HG03565 (cell line): ENCODE measurements around the gene SCN2B.

Source experiments
- ATAC-seq: cut with Tn5 transposase; IDR thresholded peaks from one replicate; pipeline ENCODE4 v1.9.1; 2021; ENCODE audit warnings: mild to moderate bottlenecking, moderate library complexity; ENCODE audit not compliant: unreplicated experiment

Gene SCN2B

GRCh38 chr11:118175031-118175992 is 1.1 kb downstream of the SCN2B start:
- no peak for ATAC-seq

DNA sequence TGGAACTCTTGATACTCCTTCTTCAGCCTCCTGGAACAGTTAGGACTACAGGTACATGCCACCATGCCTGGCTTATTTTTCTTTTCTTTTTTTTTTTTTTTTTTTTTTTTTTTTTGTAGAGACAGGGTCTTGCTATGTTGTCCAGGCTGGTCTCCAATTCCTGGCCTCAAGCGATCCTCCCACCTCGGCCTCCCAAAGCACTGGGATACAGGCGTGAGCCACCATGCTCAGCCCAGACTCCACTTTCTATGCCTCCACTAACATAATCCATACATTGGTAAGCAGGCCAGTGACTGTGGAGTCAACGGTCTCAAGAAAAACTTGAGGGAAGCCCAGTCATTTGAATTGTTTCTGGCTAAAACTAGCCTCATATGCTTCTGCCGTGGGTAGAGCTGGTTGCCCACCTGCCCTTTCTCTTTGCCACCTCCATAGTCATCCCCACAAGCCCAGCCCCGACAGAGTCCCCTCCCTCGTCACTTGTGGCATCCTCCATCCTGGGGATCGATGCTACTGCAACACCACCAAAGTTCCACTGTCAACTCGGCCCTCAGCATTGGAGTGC is 2.4 kb downstream of the SCN2B start:
- no peak for ATAC-seq

- ATAC-seq: no peak
These were observed 4.1 kb downstream of the SCN2B start for GRCh38 chr11:118172356-118172755.

GRCh38 chr11:118171269-118172062 is 5.0 kb downstream of the SCN2B start:
- ATAC-seq: no peak

DNA sequence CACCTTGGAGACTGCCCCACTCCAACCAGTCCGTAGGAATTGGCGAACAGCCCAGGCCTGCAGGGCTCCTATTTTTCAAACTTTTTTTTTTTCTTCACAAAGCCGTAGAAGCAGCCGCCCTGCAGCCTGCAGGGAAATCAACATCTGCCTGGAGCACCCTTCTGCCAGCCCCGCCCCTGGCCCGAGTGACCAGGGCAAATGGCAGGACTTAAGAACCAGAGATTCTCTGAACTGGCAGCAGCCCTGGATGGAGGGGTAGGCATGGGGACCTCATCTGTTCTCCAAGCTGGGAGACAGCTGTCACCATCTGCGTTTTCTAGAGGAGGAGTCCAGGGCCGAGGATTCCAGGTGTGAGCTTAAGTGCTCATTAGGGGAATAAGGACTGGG is 5.6 kb downstream of the SCN2B start:
- no peak for ATAC-seq

DNA sequence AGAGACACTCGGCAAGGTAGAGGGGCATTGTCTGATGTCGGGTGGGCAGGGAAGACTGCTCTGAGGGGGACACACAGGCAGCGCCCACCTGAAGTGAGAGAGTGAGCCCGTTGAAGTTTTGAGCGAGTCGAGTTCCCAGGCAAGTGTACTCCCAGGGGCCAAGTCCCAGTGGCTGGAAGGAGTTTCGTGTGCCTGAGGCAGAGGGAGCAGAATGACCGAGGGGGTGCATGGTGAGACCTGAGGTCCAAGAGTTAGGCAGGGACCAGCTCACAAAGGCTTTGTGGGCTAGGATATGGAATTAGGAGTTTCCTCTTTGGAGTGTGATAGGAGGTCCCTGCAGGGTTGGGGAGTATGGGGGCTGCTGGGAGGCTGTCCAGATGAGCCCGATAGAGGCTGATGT is 6.2 kb downstream of the SCN2B start:
- ATAC-seq: no peak

- ATAC-seq: no peak
These were observed 6.9 kb downstream of the SCN2B start for GRCh38 chr11:118169300-118170140.

- ATAC-seq: no peak
These were observed 7.7 kb downstream of the SCN2B start for GRCh38 chr11:118168751-118169150.

GRCh38 chr11:118168316-118168715 is 8.1 kb downstream of the SCN2B start:
- no peak for ATAC-seq

- ATAC-seq: no peak
These were observed 8.5 kb downstream of the SCN2B start for GRCh38 chr11:118167906-118168305.

DNA sequence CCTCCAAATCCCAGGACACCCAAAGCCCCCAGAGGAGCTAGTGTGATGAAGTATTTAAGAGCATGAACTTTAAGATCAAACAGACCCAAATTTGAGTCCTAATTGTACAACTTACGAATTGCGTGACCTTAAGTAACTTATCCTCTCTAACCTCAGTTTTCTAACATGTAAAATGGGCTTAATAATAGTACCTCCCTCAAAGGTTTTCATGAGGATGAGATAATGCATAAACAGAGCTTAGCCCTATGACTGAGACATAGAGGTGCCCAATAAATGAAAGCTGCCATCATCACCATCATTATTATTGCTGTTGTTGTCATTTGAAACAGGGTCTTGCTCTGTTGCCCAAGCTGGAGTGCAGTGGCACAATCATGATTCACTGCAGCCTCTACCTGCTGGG is 9.2 kb downstream of the SCN2B start:
- ATAC-seq: no peak

- no peak for ATAC-seq
These were observed 9.8 kb downstream of the SCN2B start for GRCh38 chr11:118166641-118167040.

- no peak for ATAC-seq
These were observed 11.6 kb downstream of the SCN2B start for GRCh38 chr11:118164885-118165284.

DNA sequence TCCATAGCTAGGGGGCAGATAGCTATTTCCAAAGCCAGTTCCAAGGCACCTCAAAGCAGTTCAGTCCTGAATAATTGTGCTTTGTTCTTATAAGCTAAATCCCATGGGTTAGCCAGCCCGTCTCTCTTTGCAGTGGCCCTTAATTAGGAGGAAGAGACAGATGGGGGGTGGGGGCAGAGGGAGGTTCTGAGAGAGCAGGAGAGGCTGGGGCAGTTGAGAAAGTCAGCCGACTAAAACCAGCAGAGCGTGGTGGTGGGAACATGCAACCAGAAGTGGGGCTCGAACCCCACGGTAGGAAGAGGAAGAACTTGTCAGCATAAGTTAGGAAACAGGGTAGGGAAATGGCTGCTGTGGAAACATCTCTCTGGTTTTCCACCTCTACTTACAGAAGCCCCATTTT is 12.9 kb downstream of the SCN2B start:
- ATAC-seq: no peak

- no peak for ATAC-seq
These were observed 13.6 kb downstream of the SCN2B start for GRCh38 chr11:118162846-118163245.

DNA sequence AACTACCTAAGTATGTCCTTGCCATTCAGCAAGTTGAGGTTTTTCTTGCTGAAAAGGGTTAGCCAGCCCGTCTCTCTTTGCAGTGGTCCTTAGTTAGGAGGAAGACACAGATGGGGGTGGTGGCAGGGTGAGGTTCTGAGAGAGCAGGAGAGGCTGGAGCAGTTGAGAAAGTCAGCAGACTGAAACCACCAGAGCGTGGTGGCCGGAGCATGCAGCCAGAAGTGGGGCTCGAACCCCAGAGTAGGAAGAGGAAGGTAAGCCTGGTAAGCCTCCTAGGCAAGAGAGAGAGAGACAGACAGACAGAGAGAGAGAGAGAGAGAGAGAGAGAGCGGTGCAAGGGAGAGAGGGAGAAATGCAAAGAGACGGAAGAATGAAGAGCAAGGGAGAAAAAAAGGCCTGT is 14.7 kb downstream of the SCN2B start:
- ATAC-seq: no peak

DNA sequence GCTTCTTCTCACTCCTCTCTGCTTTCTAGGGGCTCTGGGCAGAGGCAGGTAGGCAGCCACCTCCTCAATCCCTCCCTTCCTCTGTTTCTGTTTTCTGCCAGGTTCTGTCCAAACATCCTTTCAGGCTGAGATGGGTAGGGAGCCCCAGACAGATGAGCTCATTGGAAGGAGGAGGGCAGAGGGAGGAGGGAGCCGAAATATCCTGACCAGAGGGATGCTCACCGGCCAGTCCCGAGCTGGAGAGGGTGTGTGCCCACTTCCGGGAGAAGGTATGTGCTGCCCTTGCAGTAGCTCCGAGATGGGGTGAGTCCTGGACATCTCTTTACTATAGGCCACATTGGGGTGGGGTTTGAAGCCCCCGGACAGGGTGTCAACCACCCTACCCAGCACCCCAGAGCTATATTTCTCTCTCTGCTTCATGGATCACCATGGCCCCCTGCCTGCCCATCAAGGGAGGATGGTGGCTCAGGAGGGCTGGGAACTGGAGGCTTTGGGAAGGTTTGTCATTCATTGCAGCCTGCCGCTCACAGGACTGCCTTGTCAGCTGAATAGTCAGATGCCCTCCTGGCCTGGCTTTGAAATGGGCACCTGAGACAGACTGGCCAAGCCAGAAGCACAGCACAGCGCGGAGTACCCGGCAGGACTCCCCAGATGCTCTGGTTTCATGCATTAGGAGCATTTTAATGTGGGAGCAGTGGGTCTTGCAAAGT is 19.1 kb downstream of the SCN2B start:
- ATAC-seq: no peak

GRCh38 chr11:118156531-118157185 is 19.8 kb downstream of the SCN2B start:
- ATAC-seq: no peak

DNA sequence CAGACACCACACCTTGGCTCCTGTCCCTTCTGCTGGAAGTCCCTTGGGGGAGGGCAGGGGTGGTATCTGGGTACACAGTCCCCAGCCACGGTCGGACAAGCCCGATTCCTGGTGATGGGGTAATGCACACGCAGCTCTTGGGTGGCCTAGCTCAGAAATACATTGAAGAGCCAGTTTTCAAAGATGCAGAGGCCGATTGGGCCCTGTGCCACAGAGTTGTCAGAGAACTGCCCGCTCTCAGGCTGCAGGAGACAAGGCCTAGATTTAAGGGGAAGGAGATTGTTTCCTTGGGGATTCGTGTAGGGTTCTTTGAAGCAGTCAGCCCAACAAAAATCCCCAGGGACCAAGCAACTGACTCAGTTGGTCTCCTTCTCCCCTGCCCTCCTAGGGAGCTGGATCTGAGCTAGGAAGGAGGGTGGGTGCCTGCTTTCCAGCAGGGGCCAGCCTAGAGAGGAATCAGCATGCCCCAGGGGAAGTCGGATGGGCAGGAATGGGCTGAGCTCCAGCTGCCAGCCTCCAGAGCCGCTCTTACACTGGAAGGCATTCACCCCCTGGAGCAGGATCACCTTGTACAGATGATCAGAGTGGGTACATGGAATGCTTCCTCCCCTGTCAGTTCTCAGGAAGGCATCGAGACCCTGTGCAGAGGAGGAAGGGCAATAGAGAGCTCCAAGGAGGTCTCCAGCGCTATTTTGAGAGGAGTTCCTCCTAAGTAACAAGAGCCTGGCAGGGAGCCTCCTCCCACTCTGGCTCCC is 20.5 kb downstream of the SCN2B start:
- ATAC-seq: no peak
